ENCODE results near the gene NXN.
"Not testable (repeated sequence)": the region's sequence is repeated elsewhere in the genome, so short reads cannot be mapped to it uniquely, and the experiment has no call there.

Gene NXN

GRCh38 chr17:767076-767475 lies 212.5 kb downstream of the NXN start:
- no peak for DNase-seq (ENCODE audit: low read depth)

- DNase-seq (ENCODE audit: low read depth) = no peak
Measured at GRCh38 chr17:760371-760770, 219.2 kb downstream of the NXN start.

GRCh38 chr17:759964-760363 lies 219.6 kb downstream of the NXN start:
- DNase-seq (ENCODE audit: low read depth) = no peak

GRCh38 chr17:756010-756567 lies 223.5 kb downstream of the NXN start:
- not testable (repeated sequence) for DNase-seq (ENCODE audit: low read depth)

GRCh38 chr17:755319-755961 lies 224.1 kb downstream of the NXN start:
- DNase-seq (ENCODE audit: low read depth) = not testable (repeated sequence)

GRCh38 chr17:753418-753817 lies 226.2 kb downstream of the NXN start:
- DNase-seq (ENCODE audit: low read depth) = no peak

- DNase-seq (ENCODE audit: low read depth) = peak; percentile 27
Measured at GRCh38 chr17:752620-753219, 226.9 kb downstream of the NXN start.

- peak; percentile 86 for DNase-seq (ENCODE audit: low read depth)
Measured at GRCh38 chr17:752002-752619, 227.5 kb downstream of the NXN start, which contains the start of gene GEMIN4. Gene GEMIN4, minus strand, starts transcription at chr17:752264. Its CDS starts 122 bp downstream, at chr17:752142.

GRCh38 chr17:751269-752001 lies 228.1 kb downstream of the NXN start:
- peak; percentile 72 for DNase-seq (ENCODE audit: low read depth)

GRCh38 chr17:750431-751037 lies 229.0 kb downstream of the NXN start:
- DNase-seq (ENCODE audit: low read depth) = peak; percentile 27

- DNase-seq (ENCODE audit: low read depth) = not testable (repeated sequence)
Measured at GRCh38 chr17:749359-749758, 230.2 kb downstream of the NXN start.

Data from ELR (cell line).